Erythroblast (primary cell): ENCODE results near the gene LRRC63.

Experiments used
- GATA1 ChIP-seq: IDR thresholded peaks from 2 replicates; pipeline ENCODE4 v1.6.1; 2011; ENCODE audit warnings: low read depth, mild to moderate bottlenecking, control low read depth, low read length, moderate library complexity
- POLR2A ChIP-seq: IDR thresholded peaks from 2 replicates; pipeline ENCODE4 v1.6.1; 2011; ENCODE audit warnings: mild to moderate bottlenecking, low read length

DNA sequence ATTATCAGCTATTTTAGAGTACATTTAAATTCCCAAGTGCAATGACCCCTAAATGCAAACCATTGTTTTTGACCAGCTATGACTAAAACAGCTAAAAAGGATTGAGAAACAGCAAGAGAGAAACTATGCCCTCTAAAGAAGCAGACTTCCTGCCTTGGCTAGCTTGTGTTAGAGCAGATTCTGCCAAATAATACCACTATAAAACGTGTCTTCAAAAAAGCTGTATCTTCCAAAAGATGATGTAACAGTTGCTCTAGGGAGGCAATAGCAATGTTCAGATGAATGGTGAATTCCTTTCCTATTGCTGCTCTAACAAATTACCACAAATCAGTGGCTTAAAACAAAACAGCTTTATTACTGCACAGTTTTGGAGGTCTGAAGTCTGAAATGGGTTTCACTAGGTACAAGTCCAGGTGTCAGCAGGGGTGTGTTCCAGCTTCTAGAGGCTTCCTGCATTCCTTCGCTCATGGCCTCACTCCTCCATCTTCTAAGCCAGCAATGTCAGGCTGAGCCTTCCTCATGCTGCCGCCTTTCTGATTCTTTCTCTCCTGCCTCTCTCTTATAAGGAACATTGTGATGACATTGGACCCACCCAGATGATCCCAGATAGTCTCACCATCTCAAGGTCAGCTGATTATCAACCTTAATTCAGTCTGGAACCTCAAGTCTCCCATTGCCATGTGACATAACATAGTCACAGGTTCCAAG, 84.5 kb downstream of the LRRC63 start:
- TF ChIP-seq POLR2A (no peak), GATA1 (no peak)
